HCT116 (cell line): Measurements from ENCODE around the gene CGGBP1. TPM values are rescaled to one million over a fixed set of nuclear protein-coding genes. Genes with fewer than 3 reads are reported as not detected.
A peak's percentile ranks its signal among the peaks of the same experiment; 100 is the strongest.

ENCODE experiments used
- ATAC-seq: fragments of 200-7000 bp; cut with Tn5 transposase; 2 replicates; pipeline ENCODE4 v1.9.1; 2020; ENCODE audit warnings: mild to moderate bottlenecking, moderate library complexity
- Bru-seq: library from RNA; stranded (reverse); fragments of 400-500 nt; gene quantifications from one replicate; lab custom pipeline; 2021; lab: Mats Ljungman, UMichigan
- BruChase-seq, 2 experiments: library from RNA; stranded (reverse); fragments of 400-500 nt; gene quantifications; one replicate each; lab custom pipeline; 2021; lab: Mats Ljungman, UMichigan
- BruUV-seq: library from RNA; stranded (reverse); fragments of 400-500 nt; replicated peaks from 2 replicates; lab custom pipeline; 2021; lab: Mats Ljungman, UMichigan
- CTCF ChIA-PET: fragments of 300-600 bp; sonication (Branson Sonifier 250); formaldehyde crosslinking; loops from one replicate; lab custom pipeline; 2021; ENCODE audit warnings: antibody characterized with exemption; lab: Charles Lee
- POLR2A ChIA-PET: fragments of 300-600, 350-600 bp; sonication (Branson Sonifier 250); formaldehyde crosslinking; loops from one replicate; lab custom pipeline; 2021; ENCODE audit warnings: antibody characterized with exemption; lab: Charles Lee
- RAD21 ChIA-PET, 2 experiments: fragments of 300-600 bp; sonication (Branson Sonifier 250); formaldehyde crosslinking; loops; one replicate each; lab custom pipeline; 2023; ENCODE audit warnings: low total read pairs in 2 of 2; ENCODE audit not compliant: uncharacterized antibody in 2 of 2, unreplicated experiment in 2 of 2, low non-redundant PET in 1 of 2; lab: Charles Lee
- DNase-seq: peaks from one replicate; pipeline ENCODE4 v3.0.0-alpha.2; 2010; ENCODE audit warnings: low read depth, low spot score
- H2AFZ ChIP-seq: fragments of 200-600 bp; shearing (Covaris generic), sonication (generic); 2 replicates; pipeline ENCODE4 v1.6.1; 2017; ENCODE audit warnings: low read depth, mixed run types, mixed read lengths, antibody characterized with exemption, low read length; ENCODE audit not compliant: poor library complexity, severe bottlenecking
- H3K27ac ChIP-seq: 2 replicates; pipeline ENCODE4 v1.5.1; 2012; ENCODE audit warnings: low read depth, low read length
- H3K27me3 ChIP-seq: fragments of 200-600 bp; sonication (generic); 2 replicates; pipeline ENCODE4 v1.6.1; 2016; ENCODE audit warnings: mixed run types, low read length, mixed read lengths; ENCODE audit not compliant: insufficient read depth
- H3K36me3 ChIP-seq, 2 experiments: fragments of 200-500 bp in 1 of 2; fragments of 200-600 bp in 1 of 2; sonication (Bioruptor generic) in 1 of 2; sonication (generic) in 1 of 2; 2 replicates each; pipeline versions ENCODE4 v1.5.1 to v1.6.1; 2014 to 2016; ENCODE audit warnings: low read length in 2 of 2, inconsistent platforms in 1 of 2, mixed read lengths in 1 of 2, mixed run types in 1 of 2; ENCODE audit not compliant: insufficient read depth in 2 of 2, control insufficient read depth in 1 of 2
- H3K4me1 ChIP-seq, 2 experiments: fragments of 200-600 bp in 1 of 2; sonication (generic) in 1 of 2; 2 replicates each; pipeline versions ENCODE4 v1.5.1 to v1.6.1; 2012 to 2017; ENCODE audit warnings: low read length in 2 of 2, inconsistent platforms in 1 of 2, mild to moderate bottlenecking in 1 of 2, mixed read lengths in 1 of 2, mixed run types in 1 of 2, moderate library complexity in 1 of 2; ENCODE audit not compliant: insufficient read depth in 2 of 2, control insufficient read depth in 1 of 2
- H3K4me2 ChIP-seq: fragments of 200-600 bp; sonication (generic); 2 replicates; pipeline ENCODE4 v1.6.1; 2017; ENCODE audit warnings: mixed run types, low read length, mixed read lengths
- H3K4me3 ChIP-seq, 2 experiments: fragments of 200-600 bp in 1 of 2; sonication (generic) in 1 of 2; replicated peaks in 1 of 2; 2 replicates each; pipeline ENCODE4 v1.5.1; 2011 to 2016; ENCODE audit warnings: low read length in 2 of 2, control low read depth in 1 of 2, low read depth in 1 of 2, mild to moderate bottlenecking in 1 of 2, mixed read lengths in 1 of 2, mixed run types in 1 of 2
- H3K79me2 ChIP-seq: fragments of 200-600 bp; sonication (generic); 2 replicates; pipeline ENCODE4 v1.6.1; 2017; ENCODE audit warnings: mild to moderate bottlenecking, mixed run types, low read length, moderate library complexity, mixed read lengths; ENCODE audit not compliant: insufficient read depth
- H3K9ac ChIP-seq: fragments of 200-600 bp; sonication (generic); 2 replicates; pipeline ENCODE4 v1.6.1; 2016; ENCODE audit warnings: low read length, mixed read lengths
- H3K9me2 ChIP-seq: fragments of 200-600 bp; sonication (generic), shearing (Covaris generic); 2 replicates; pipeline ENCODE4 v1.6.1; 2017; ENCODE audit warnings: mixed run types, mild to moderate bottlenecking, moderate library complexity; ENCODE audit not compliant: insufficient read depth
- H3K9me3 ChIP-seq, 2 experiments: fragments of 200-500 bp in 1 of 2; fragments of 200-600 bp in 1 of 2; sonication (Bioruptor generic) in 1 of 2; sonication (generic) in 1 of 2; 2 replicates each; pipeline ENCODE4 v1.6.1; 2014 to 2017; ENCODE audit warnings: low read length in 2 of 2, mixed read lengths in 2 of 2, inconsistent platforms in 1 of 2, low read depth in 1 of 2, mild to moderate bottlenecking in 1 of 2, mixed run types in 1 of 2, moderate library complexity in 1 of 2; ENCODE audit not compliant: control insufficient read depth in 1 of 2, insufficient read depth in 1 of 2
- H4K20me1 ChIP-seq: fragments of 200-600 bp; sonication (generic), shearing (Covaris generic); 2 replicates; pipeline ENCODE4 v1.6.1; 2017; ENCODE audit warnings: mixed run types, mild to moderate bottlenecking, moderate library complexity; ENCODE audit not compliant: insufficient read depth
- CEBPB ChIP-seq: IDR thresholded peaks from 2 replicates; pipeline ENCODE4 v1.6.1; 2012; ENCODE audit warnings: low read depth
- EGR1 ChIP-seq: IDR thresholded peaks from 2 replicates; pipeline ENCODE4 v1.6.1; 2012; ENCODE audit warnings: low read depth
- ELF1 ChIP-seq: IDR thresholded peaks from 2 replicates; pipeline ENCODE4 v1.6.1; 2012; ENCODE audit warnings: low read depth, borderline replicate concordance
- EZH2phosphoT487 ChIP-seq: fragments of 200-600 bp; IDR thresholded peaks from 2 replicates; pipeline ENCODE4 v1.6.1; 2018; ENCODE audit warnings: antibody characterized with exemption, borderline replicate concordance
- POLR2A ChIP-seq: IDR thresholded peaks from 2 replicates; pipeline ENCODE4 v1.7.0; 2011; ENCODE audit warnings: borderline replicate concordance; ENCODE audit not compliant: insufficient read depth, insufficient read length; ENCODE audit errors: extremely low read depth
- RAD21 ChIP-seq: IDR thresholded peaks from 2 replicates; pipeline ENCODE4 v1.6.1; 2012; ENCODE audit warnings: low read depth, mild to moderate bottlenecking
- SIN3A ChIP-seq: IDR thresholded peaks from 2 replicates; pipeline ENCODE4 v1.6.1; 2012; ENCODE audit warnings: low read depth
- TCF7L2 ChIP-seq: IDR thresholded peaks from 2 replicates; pipeline ENCODE4 v1.7.0; 2011; ENCODE audit warnings: borderline replicate concordance, inconsistent platforms; ENCODE audit not compliant: insufficient read depth, insufficient read length; ENCODE audit errors: extremely low read depth
- YY1 ChIP-seq: IDR thresholded peaks from 2 replicates; pipeline ENCODE4 v1.6.1; 2011; ENCODE audit warnings: low read length, low read depth, moderate library complexity, mild to moderate bottlenecking; ENCODE audit not compliant: insufficient replicate concordance; ENCODE audit errors: extremely low read depth
- ZNF274 ChIP-seq: fragments of 200-500 bp; sonication (Bioruptor generic); IDR thresholded peaks from 2 replicates; pipeline ENCODE4 v1.6.1; 2014; ENCODE audit warnings: mild to moderate bottlenecking, low read depth, low read length, inconsistent platforms
- intact Hi-C: fragments of 100-400 bp; cut with micrococcal nuclease; formaldehyde crosslinking; loops from 2 replicates; pipeline ENCODE4 v1.10.0; 2022
- long read RNA-seq: library from polyadenylated mRNA; unstranded; transcript quantifications from one replicate; pipeline ENCODE4 v2.0.0, GENCODE V29; 2021; ENCODE audit not compliant: unreplicated experiment
- polyA plus RNA-seq: library from polyadenylated mRNA; unstranded; fragments of >200 nt; gene quantifications from 2 replicates; pipeline ENCODE4 v1.2.1, GENCODE V29; 2012; ENCODE audit warnings: missing spikeins
- total RNA-seq: library from RNA; stranded (reverse); gene quantifications from one replicate; pipeline ENCODE4 v1.2.1, GENCODE V29; 2021; ENCODE audit not compliant: unreplicated experiment
- TF ChIP-seq, protein P1 (sequence below), 3 experiments: fragments of 200-600 bp in 1 of 3; sonication (generic) in 1 of 3; IDR thresholded peaks in 2 of 3; conservative IDR thresholded peaks in 1 of 3; 2 replicates each; pipeline ENCODE4 v1.5.1; 2012 to 2017; ENCODE audit warnings: low read depth in 2 of 3, low read length in 2 of 3, antibody characterized with exemption in 1 of 3, borderline replicate concordance in 1 of 3, control low read depth in 1 of 3, mild to moderate bottlenecking in 1 of 3, mixed read lengths in 1 of 3, mixed run types in 1 of 3, moderate library complexity in 1 of 3; ENCODE audit not compliant: insufficient read depth in 1 of 3
- TF ChIP-seq, protein P2 (sequence below): IDR thresholded peaks from 2 replicates; pipeline ENCODE4 v1.6.1; 2012
- TF ChIP-seq, protein P3 (sequence below): IDR thresholded peaks from 2 replicates; pipeline ENCODE4 v1.6.1; 2011; ENCODE audit warnings: mild to moderate bottlenecking, low read length, moderate library complexity; ENCODE audit not compliant: insufficient replicate concordance; ENCODE audit errors: extremely low read depth
- TF ChIP-seq, protein P4 (sequence below): IDR thresholded peaks from 2 replicates; pipeline ENCODE4 v1.6.1; 2012; ENCODE audit warnings: low read depth

Gene CGGBP1, protein sequence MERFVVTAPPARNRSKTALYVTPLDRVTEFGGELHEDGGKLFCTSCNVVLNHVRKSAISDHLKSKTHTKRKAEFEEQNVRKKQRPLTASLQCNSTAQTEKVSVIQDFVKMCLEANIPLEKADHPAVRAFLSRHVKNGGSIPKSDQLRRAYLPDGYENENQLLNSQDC
- 52.7 TPM for total RNA-seq
- 29.9 and 36.8 TPM in 2 replicates for polyA plus RNA-seq
- Bru-seq, nascent RNA: percentile 69 among the genes with signal in this experiment
- percentile 88 among the genes with signal in this experiment for BruChase-seq, experiment 1, labeled RNA remaining after a 6-hour chase
- BruChase-seq, experiment 2, labeled RNA remaining after a 2-hour chase: percentile 78 among the genes with signal in this experiment
- long read RNA-seq, full-length matches to known transcripts: 51 of 68 reads
- long read RNA-seq, partial matches to known transcripts: 4 of 68 reads
- long read RNA-seq, other reads (novel, unspliced or antisense): 13 of 68 reads

DNA sequence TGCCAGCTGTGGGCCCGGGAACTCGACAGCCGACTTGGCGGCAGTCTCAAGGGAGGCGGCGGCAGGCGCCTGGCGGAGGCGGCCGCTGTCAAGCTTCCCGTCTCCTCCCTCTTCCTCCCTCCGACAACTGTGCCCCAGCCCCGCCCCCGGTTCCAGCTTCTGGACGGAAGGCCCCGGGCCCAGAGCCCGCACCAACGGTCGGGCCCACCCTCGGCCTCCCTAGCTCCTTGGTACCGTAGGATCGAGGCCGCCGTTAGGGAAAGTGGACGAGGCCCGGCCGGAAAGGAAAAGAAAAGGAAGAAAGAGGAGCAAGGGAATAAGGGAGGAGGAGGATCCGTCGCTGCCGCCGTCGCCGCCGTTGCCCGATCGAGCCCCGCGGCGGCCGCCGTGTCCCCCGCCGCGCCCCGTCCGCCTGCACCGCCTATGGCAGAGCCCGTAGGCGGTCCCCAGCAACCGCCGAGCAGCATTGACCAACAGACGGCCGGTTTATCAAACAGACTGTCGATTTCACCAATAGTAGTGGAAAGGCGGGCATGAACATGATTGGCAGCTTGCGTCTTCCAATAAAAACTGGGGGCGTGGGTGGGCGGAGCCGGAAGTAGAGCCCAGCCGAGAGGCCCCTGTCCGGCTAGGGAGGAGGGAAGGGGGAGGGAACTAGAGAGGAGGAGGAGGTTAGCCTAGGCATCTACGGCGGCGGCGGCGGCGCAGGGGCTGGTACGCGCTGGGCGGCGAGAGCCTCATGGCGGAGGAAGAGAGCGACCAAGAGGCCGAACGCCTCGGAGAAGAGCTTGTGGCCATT lies at the start of gene CGGBP1, which contains the start of gene ZNF654:
TSS of gene CGGBP1 (minus strand) at position 425 of the 799 bp plus-strand sequence. CDS start 3,029 bp downstream, outside the sequence.
TSS of gene ZNF654 (plus strand) at position 675 of the 799 bp plus-strand sequence. CDS start at position 740, 65 bp downstream.
- DNase-seq (peak; percentile 97), ATAC-seq (peak; percentile 95)
- Histone ChIP-seq H4K20me1 (no peaks in the 10 kb centered on the region; the same call in 1 of the 2 replicates), H2AFZ (no peak within 1 kb of the TSS), H3K27ac (peak within 1 kb of the TSS; percentile 86), H3K27me3 (no peaks in the 10 kb centered on the region), H3K79me2 (peaks cover 64% of the 10 kb centered on the region), H3K4me3 (peak within 1 kb of the TSS; percentile 90 to 92), H3K36me3 (peaks cover 6 to 13% of the 10 kb centered on the region in 2 experiments), H3K9ac (peak within 1 kb of the TSS; percentile 75), H3K4me1 (peaks cover 0 to 15% of the 10 kb centered on the region in 2 experiments; a peak in 2 of 4 replicates), H3K9me3 (no peaks in the 10 kb centered on the region), H3K9me2 (no peaks in the 10 kb centered on the region), H3K4me2 (peak within 1 kb of the TSS; percentile 88)
- ChIA-PET CTCF (interaction anchor here (0.9 kb wide), 2 partner anchors 54 to 708 kb away, joined by 3 read pairs; no protein-coding TSS in a partner anchor), RAD21 (no interaction called here), POLR2A (interaction anchor here (1.3 to 1.4 kb wide), 2 partner anchors 27 to 50 kb away, joined by 4 to 5 read pairs; no protein-coding TSS in a partner anchor)
- intact Hi-C loops: loop anchor here (2.0 kb wide), 1 partner anchor 90 kb away; the partner anchor contains the start of gene C3orf38
- no TSS peak for BruUV-seq
- TF ChIP-seq EGR1 (peak; percentile 74), ZNF274 (no peak), EZH2phosphoT487 (no peak), YY1 (no peak), SIN3A (peak; percentile 61; the same call in 1 of the 2 replicates), POLR2A (peak; percentile 45), TCF7L2 (peak; percentile 31), CEBPB (no peak), ELF1 (peak; percentile 78), RAD21 (no peak)
- TF ChIP-seq, protein P1, sequence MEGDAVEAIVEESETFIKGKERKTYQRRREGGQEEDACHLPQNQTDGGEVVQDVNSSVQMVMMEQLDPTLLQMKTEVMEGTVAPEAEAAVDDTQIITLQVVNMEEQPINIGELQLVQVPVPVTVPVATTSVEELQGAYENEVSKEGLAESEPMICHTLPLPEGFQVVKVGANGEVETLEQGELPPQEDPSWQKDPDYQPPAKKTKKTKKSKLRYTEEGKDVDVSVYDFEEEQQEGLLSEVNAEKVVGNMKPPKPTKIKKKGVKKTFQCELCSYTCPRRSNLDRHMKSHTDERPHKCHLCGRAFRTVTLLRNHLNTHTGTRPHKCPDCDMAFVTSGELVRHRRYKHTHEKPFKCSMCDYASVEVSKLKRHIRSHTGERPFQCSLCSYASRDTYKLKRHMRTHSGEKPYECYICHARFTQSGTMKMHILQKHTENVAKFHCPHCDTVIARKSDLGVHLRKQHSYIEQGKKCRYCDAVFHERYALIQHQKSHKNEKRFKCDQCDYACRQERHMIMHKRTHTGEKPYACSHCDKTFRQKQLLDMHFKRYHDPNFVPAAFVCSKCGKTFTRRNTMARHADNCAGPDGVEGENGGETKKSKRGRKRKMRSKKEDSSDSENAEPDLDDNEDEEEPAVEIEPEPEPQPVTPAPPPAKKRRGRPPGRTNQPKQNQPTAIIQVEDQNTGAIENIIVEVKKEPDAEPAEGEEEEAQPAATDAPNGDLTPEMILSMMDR (IDR thresholded peaks at IDR 0.05 in 2 of 3, conservative IDR thresholded peaks at IDR 0.05 in 1 of 3; ENCODE audit: borderline replicate concordance in 1 of 3, insufficient read depth in 1 of 3, low read depth in 2 of 3, low read length in 2 of 3): no peak
- TF ChIP-seq, protein P2, sequence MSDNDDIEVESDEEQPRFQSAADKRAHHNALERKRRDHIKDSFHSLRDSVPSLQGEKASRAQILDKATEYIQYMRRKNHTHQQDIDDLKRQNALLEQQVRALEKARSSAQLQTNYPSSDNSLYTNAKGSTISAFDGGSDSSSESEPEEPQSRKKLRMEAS: peak; percentile 36; the same call in 1 of the 2 replicates
- TF ChIP-seq, protein P3, sequence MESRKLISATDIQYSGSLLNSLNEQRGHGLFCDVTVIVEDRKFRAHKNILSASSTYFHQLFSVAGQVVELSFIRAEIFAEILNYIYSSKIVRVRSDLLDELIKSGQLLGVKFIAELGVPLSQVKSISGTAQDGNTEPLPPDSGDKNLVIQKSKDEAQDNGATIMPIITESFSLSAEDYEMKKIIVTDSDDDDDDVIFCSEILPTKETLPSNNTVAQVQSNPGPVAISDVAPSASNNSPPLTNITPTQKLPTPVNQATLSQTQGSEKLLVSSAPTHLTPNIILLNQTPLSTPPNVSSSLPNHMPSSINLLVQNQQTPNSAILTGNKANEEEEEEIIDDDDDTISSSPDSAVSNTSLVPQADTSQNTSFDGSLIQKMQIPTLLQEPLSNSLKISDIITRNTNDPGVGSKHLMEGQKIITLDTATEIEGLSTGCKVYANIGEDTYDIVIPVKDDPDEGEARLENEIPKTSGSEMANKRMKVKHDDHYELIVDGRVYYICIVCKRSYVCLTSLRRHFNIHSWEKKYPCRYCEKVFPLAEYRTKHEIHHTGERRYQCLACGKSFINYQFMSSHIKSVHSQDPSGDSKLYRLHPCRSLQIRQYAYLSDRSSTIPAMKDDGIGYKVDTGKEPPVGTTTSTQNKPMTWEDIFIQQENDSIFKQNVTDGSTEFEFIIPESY: peak; percentile 23
- TF ChIP-seq, protein P4, sequence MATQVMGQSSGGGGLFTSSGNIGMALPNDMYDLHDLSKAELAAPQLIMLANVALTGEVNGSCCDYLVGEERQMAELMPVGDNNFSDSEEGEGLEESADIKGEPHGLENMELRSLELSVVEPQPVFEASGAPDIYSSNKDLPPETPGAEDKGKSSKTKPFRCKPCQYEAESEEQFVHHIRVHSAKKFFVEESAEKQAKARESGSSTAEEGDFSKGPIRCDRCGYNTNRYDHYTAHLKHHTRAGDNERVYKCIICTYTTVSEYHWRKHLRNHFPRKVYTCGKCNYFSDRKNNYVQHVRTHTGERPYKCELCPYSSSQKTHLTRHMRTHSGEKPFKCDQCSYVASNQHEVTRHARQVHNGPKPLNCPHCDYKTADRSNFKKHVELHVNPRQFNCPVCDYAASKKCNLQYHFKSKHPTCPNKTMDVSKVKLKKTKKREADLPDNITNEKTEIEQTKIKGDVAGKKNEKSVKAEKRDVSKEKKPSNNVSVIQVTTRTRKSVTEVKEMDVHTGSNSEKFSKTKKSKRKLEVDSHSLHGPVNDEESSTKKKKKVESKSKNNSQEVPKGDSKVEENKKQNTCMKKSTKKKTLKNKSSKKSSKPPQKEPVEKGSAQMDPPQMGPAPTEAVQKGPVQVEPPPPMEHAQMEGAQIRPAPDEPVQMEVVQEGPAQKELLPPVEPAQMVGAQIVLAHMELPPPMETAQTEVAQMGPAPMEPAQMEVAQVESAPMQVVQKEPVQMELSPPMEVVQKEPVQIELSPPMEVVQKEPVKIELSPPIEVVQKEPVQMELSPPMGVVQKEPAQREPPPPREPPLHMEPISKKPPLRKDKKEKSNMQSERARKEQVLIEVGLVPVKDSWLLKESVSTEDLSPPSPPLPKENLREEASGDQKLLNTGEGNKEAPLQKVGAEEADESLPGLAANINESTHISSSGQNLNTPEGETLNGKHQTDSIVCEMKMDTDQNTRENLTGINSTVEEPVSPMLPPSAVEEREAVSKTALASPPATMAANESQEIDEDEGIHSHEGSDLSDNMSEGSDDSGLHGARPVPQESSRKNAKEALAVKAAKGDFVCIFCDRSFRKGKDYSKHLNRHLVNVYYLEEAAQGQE: no peak
